ENCODE measurements around the gene FRYL.
"Not testable (repeated sequence)": the region's sequence is repeated elsewhere in the genome, so short reads cannot be mapped to it uniquely, and the experiment has no call there.

Gene FRYL

DNA sequence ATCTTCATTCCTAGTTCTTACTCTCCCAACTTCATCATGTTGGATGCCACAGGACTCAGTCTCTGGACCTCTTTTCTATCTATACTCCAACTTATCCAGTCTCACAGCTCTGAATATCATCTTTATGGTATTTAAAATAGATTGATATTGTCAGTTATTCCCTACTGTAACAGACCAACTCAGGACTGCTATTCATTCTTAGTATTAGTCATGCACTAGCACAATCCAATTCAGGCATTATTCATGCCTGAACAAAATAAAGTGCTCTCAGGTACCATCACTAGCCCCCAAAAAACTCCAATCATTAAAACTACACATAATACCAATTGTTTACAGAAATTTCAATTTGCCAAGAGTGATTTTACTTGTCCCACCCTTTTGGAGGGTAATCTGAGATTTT, 37.7 kb downstream of the FRYL start:
- Histone ChIP-seq H3K9me3 (ENCODE audit: low read length) (no peaks in the 10 kb centered on the region), H3F3A (ENCODE audit: insufficient read depth, low read length) (0 out of 2 replicates have a peak, but pooled peaks cover 3% of the 10 kb centered on the region), H3K9me2 (ENCODE audit: low read depth, low read length) (no peaks in the 10 kb centered on the region), H3K27me3 (ENCODE audit: insufficient read depth, low read length) (no peaks in the 10 kb centered on the region), H3K36me3 (ENCODE audit: insufficient read depth, low read length) (no peaks in the 10 kb centered on the region), H3K4me3 (ENCODE audit: low read depth, low read length, poor library complexity, severe bottlenecking) (no peak overlapping the region), H3K9ac (ENCODE audit: low read length) (no peak overlapping the region), H2AFZ (ENCODE audit: low read length) (no peak overlapping the region), H3K4me2 (ENCODE audit: low read length) (no peak overlapping the region), H4K20me1 (ENCODE audit: insufficient read depth, low read length) (no peaks in the 10 kb centered on the region), H3K4me1 (ENCODE audit: insufficient read depth, low read length, severe bottlenecking) (peaks cover 31% of the 10 kb centered on the region), H3K79me2 (ENCODE audit: insufficient read depth, low read length) (peaks cover 88% of the 10 kb centered on the region), H3K27ac (ENCODE audit: low read depth, low read length, poor library complexity, severe bottlenecking) (no peak overlapping the region)
- TF ChIP-seq, protein P1, sequence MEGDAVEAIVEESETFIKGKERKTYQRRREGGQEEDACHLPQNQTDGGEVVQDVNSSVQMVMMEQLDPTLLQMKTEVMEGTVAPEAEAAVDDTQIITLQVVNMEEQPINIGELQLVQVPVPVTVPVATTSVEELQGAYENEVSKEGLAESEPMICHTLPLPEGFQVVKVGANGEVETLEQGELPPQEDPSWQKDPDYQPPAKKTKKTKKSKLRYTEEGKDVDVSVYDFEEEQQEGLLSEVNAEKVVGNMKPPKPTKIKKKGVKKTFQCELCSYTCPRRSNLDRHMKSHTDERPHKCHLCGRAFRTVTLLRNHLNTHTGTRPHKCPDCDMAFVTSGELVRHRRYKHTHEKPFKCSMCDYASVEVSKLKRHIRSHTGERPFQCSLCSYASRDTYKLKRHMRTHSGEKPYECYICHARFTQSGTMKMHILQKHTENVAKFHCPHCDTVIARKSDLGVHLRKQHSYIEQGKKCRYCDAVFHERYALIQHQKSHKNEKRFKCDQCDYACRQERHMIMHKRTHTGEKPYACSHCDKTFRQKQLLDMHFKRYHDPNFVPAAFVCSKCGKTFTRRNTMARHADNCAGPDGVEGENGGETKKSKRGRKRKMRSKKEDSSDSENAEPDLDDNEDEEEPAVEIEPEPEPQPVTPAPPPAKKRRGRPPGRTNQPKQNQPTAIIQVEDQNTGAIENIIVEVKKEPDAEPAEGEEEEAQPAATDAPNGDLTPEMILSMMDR (IDR thresholded peaks at IDR 0.05; ENCODE audit: low read length), result no peak
- no peak for TF ChIP-seq EZH2 (IDR thresholded peaks at IDR 0.05; ENCODE audit: borderline replicate concordance, low read length)

DNA sequence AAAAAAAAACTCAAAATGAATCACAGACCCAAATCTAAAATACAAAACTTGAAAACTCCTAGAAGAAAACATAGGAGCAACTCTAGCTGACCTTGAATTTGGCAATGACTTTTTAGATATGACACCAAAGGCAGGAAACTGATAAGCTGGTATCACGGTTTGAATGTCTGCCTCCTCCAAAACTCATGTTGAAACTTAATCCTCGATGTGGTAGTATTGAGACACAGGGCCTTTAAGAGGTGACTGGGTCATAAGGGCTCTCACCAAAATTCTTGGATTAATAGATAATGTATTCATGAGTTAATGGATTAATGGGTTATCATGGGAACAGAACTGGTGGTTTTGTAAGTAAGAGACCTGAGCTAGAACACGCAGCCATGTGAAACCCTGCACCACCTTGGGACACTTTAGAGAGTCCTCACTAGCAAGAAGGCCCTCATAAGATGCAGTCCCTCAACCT, 40.5 kb downstream of the FRYL start:
- H3K4me1 ChIP-seq (ENCODE audit: insufficient read depth, low read length, severe bottlenecking), result peaks cover 23% of the 10 kb centered on the region
- no peaks in the 10 kb centered on the region for H3K36me3 ChIP-seq (ENCODE audit: insufficient read depth, low read length)
- H3K9me2 ChIP-seq (ENCODE audit: low read depth, low read length), result no peaks in the 10 kb centered on the region
- no peaks in the 10 kb centered on the region for H4K20me1 ChIP-seq (ENCODE audit: insufficient read depth, low read length)
- H3K4me3 ChIP-seq (ENCODE audit: low read depth, low read length, poor library complexity, severe bottlenecking), result no peak overlapping the region
- no peak overlapping the region for H2AFZ ChIP-seq (ENCODE audit: low read length)
- H3F3A ChIP-seq (ENCODE audit: insufficient read depth, low read length), result 0 out of 2 replicates have a peak, but pooled peaks cover 3% of the 10 kb centered on the region
- H3K27me3 ChIP-seq (ENCODE audit: insufficient read depth, low read length), result no peaks in the 10 kb centered on the region
- TF ChIP-seq, protein P1 (IDR thresholded peaks at IDR 0.05; ENCODE audit: low read length), result no peak
- no peak for TF ChIP-seq EZH2 (IDR thresholded peaks at IDR 0.05; ENCODE audit: borderline replicate concordance, low read length)
- H3K9ac ChIP-seq (ENCODE audit: low read length), result no peak overlapping the region
- H3K9me3 ChIP-seq (ENCODE audit: low read length), result no peaks in the 10 kb centered on the region
- no peak overlapping the region for H3K27ac ChIP-seq (ENCODE audit: low read depth, low read length, poor library complexity, severe bottlenecking)
- H3K4me2 ChIP-seq (ENCODE audit: low read length), result no peak overlapping the region
- peaks cover 80% of the 10 kb centered on the region for H3K79me2 ChIP-seq (ENCODE audit: insufficient read depth, low read length)

DNA sequence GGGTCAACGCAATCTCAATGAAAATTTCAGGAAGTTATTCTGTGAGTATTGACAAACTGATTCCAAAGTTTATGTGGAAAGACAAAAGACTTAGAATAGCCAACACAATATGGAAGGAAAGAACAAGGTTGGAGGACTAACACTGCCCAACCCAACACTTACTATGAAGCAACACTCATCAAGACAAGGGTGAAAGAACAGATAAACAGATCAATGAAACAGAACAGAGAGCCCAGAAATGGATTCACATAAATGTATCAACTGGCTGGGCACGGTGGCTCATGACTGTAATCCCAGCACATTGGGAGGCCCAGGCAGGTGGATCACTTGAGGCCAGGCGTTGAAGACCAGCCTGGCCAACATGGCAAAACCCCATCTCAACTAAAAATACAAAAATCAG, 41.2 kb downstream of the FRYL start:
- no peaks in the 10 kb centered on the region for H3K9me3 ChIP-seq (ENCODE audit: low read length)
- H3K27me3 ChIP-seq (ENCODE audit: insufficient read depth, low read length), result no peaks in the 10 kb centered on the region
- no peak overlapping the region for H3K4me3 ChIP-seq (ENCODE audit: low read depth, low read length, poor library complexity, severe bottlenecking)
- no peak overlapping the region for H3K9ac ChIP-seq (ENCODE audit: low read length)
- no peaks in the 10 kb centered on the region for H3K9me2 ChIP-seq (ENCODE audit: low read depth, low read length)
- no peak overlapping the region for H2AFZ ChIP-seq (ENCODE audit: low read length)
- no peaks in the 10 kb centered on the region for H4K20me1 ChIP-seq (ENCODE audit: insufficient read depth, low read length)
- H3K4me1 ChIP-seq (ENCODE audit: insufficient read depth, low read length, severe bottlenecking), result peaks cover 23% of the 10 kb centered on the region
- H3K36me3 ChIP-seq (ENCODE audit: insufficient read depth, low read length), result no peaks in the 10 kb centered on the region
- H3K27ac ChIP-seq (ENCODE audit: low read depth, low read length, poor library complexity, severe bottlenecking), result no peak overlapping the region
- H3F3A ChIP-seq (ENCODE audit: insufficient read depth, low read length), result 0 out of 2 replicates have a peak, but pooled peaks cover 3% of the 10 kb centered on the region
- no peak overlapping the region for H3K4me2 ChIP-seq (ENCODE audit: low read length)
- TF ChIP-seq EZH2 (IDR thresholded peaks at IDR 0.05; ENCODE audit: borderline replicate concordance, low read length), result no peak
- TF ChIP-seq, protein P1 (IDR thresholded peaks at IDR 0.05; ENCODE audit: low read length), result no peak
- peaks cover 80% of the 10 kb centered on the region for H3K79me2 ChIP-seq (ENCODE audit: insufficient read depth, low read length)

DNA sequence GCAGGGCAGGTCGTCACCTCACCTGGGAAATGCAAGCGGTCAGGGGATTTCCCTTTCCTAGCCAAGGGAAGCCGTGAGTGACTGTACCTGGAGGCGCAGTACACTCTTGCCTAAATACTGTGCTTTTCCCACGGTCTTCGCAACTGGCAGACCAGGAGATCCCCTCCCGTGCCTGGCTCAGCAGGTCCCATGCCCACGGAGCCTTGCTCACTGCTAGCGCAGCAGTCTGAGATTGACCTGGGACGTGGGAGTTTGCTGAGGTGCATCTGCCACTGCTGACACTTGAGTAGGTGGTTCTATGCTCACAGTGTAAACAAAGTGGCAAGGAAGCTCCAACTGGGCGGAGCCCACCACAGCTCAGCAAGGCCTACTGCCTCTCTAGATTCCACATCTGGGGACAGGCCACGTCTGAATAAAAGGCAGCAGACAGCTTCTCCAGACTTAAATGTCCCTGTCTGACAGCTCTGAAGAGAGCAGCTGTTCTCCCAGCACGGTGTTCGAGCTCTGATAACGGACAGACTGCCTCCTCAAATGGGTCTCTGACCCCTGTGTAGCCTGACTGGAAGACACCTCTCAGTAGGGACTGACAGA, 51.1 kb downstream of the FRYL start:
- H2AFZ ChIP-seq (ENCODE audit: low read length); H3F3A ChIP-seq (ENCODE audit: insufficient read depth, low read length); H3K36me3 ChIP-seq (ENCODE audit: insufficient read depth, low read length); H3K9ac ChIP-seq (ENCODE audit: low read length); H4K20me1 ChIP-seq (ENCODE audit: insufficient read depth, low read length); H3K27me3 ChIP-seq (ENCODE audit: insufficient read depth, low read length); H3K9me2 ChIP-seq (ENCODE audit: low read depth, low read length); H3K9me3 ChIP-seq (ENCODE audit: low read length): not testable (repeated sequence)
- H3K4me1 ChIP-seq (ENCODE audit: insufficient read depth, low read length, severe bottlenecking), result peaks cover 30% of the 10 kb centered on the region
- H3K27ac ChIP-seq (ENCODE audit: low read depth, low read length, poor library complexity, severe bottlenecking), result peak overlapping the region; percentile 82
- peaks cover 84% of the 10 kb centered on the region for H3K79me2 ChIP-seq (ENCODE audit: insufficient read depth, low read length)
- H3K4me3 ChIP-seq (ENCODE audit: low read depth, low read length, poor library complexity, severe bottlenecking), result peak overlapping the region; percentile 33
- peak overlapping the region; percentile 44; the same call in 1 of the 2 replicates for H3K4me2 ChIP-seq (ENCODE audit: low read length)

Data from OCI-LY1 (cell line).